Type B pancreatic cell (in vitro differentiated cells): ENCODE measurements around the gene IFT27. TPM values are rescaled to one million over a fixed set of nuclear protein-coding genes. Genes with fewer than 3 reads are reported as not detected.

ENCODE experiments used
- DNase-seq: peaks from one replicate; pipeline ENCODE4 v3.0.0; 2021; ENCODE audit warnings: mixed read lengths; ENCODE audit not compliant: unreplicated experiment; ENCODE audit errors: extremely low spot score
- H3K27ac Mint-ChIP-seq: 2 replicates; pipeline ENCODE4 v1.8.0; 2021; ENCODE audit warnings: mild to moderate bottlenecking, mixed read lengths
- H3K27me3 Mint-ChIP-seq: 2 replicates; pipeline ENCODE4 v1.8.0; 2021; ENCODE audit warnings: mixed read lengths
- H3K36me3 Mint-ChIP-seq: 2 replicates; pipeline ENCODE4 v1.8.0; 2021; ENCODE audit warnings: mixed read lengths
- H3K4me1 Mint-ChIP-seq: one replicate; pipeline ENCODE4 v1.8.0; 2021; ENCODE audit warnings: mixed read lengths; ENCODE audit not compliant: unreplicated experiment
- H3K4me3 Mint-ChIP-seq: 2 replicates; pipeline ENCODE4 v1.8.0; 2021; ENCODE audit warnings: mild to moderate bottlenecking, mixed read lengths
- H3K9me3 Mint-ChIP-seq: 2 replicates; pipeline ENCODE4 v1.8.0; 2021; ENCODE audit warnings: mixed read lengths
- total RNA-seq: library from RNA; stranded (reverse); gene quantifications from 2 replicates; pipeline ENCODE4 v1.2.1, GENCODE V29; 2021; ENCODE audit warnings: low replicate concordance
- TF ChIP-seq, protein P1 (sequence below): fragments of 200-600 bp; sonication (generic); conservative IDR thresholded peaks from 2 replicates; pipeline ENCODE4 v1.5.0; 2021; ENCODE audit warnings: antibody characterized with exemption, mild to moderate bottlenecking

Gene IFT27
- total RNA-seq, 1 donor from 2014 or later = 46.6 TPM

DNA sequence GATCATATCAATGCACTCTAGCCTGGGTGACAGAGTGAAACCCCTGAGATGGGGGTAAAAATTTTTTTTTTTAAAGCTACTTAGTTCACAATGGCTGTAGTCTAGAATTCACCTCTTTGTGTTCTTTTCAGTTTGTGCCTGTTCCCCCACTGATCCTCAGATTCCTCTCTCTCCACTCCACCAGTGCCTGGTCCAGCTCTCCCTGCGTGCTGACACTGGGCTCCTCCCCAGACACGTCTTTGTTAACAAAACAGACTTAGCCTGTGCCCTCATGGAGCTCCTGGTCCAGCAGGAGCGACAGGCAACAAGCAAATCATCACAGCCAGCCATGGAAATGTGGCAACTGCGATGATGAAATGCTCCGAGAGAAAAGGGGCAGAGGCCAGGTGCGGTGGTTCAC is 34.0 kb downstream of the IFT27 start:
- Mint-ChIP-seq H3K9me3 (no peaks in the 10 kb centered on the region), H3K27ac (no peak overlapping the region)
- peak; percentile 25 for DNase-seq

DNA sequence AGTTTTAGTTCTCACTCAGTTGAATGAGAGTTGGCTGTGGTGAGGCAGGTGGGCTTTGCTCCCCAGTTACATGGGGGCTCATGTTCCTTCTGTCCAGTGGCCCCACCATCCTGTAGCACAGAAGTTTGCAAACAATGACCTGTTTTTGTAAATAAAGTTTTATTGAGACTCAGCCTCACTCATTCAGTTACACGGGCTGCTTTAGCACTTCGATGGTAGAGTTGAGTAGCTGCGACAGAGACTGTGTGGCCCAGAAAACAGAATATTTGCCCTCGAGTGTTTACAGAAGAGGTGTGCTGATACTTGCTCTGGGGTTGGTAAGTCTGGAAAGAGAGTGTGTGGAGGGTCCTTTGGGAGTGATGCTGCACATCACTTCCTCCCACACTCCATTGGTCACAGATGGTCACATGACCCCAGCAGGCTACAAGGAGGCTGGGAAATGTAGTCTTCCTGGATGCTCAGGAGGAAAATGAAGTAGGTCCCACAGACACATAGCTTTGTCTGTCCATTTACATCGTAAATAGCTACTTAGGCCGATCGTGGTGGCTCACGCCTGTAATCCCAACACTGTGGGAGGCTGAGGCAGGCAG is 34.6 kb downstream of the IFT27 start:
- peak; percentile 22 for DNase-seq
- Mint-ChIP-seq H3K27me3 (peaks cover 51% of the 10 kb centered on the region), H3K4me1 (no peaks in the 10 kb centered on the region), H3K9me3 (no peaks in the 10 kb centered on the region), H3K36me3 (no peaks in the 10 kb centered on the region), H3K4me3 (no peak overlapping the region), H3K27ac (no peak overlapping the region)
- TF ChIP-seq, protein P1, sequence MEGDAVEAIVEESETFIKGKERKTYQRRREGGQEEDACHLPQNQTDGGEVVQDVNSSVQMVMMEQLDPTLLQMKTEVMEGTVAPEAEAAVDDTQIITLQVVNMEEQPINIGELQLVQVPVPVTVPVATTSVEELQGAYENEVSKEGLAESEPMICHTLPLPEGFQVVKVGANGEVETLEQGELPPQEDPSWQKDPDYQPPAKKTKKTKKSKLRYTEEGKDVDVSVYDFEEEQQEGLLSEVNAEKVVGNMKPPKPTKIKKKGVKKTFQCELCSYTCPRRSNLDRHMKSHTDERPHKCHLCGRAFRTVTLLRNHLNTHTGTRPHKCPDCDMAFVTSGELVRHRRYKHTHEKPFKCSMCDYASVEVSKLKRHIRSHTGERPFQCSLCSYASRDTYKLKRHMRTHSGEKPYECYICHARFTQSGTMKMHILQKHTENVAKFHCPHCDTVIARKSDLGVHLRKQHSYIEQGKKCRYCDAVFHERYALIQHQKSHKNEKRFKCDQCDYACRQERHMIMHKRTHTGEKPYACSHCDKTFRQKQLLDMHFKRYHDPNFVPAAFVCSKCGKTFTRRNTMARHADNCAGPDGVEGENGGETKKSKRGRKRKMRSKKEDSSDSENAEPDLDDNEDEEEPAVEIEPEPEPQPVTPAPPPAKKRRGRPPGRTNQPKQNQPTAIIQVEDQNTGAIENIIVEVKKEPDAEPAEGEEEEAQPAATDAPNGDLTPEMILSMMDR = no peak

More for the DNA sequence above, 34.0 kb downstream of the IFT27 start:
- Mint-ChIP-seq H3K4me1 (no peaks in the 10 kb centered on the region), H3K36me3 (no peaks in the 10 kb centered on the region), H3K27me3 (peaks cover 46% of the 10 kb centered on the region), H3K4me3 (no peak overlapping the region)
- TF ChIP-seq, protein P1 = no peak

DNA sequence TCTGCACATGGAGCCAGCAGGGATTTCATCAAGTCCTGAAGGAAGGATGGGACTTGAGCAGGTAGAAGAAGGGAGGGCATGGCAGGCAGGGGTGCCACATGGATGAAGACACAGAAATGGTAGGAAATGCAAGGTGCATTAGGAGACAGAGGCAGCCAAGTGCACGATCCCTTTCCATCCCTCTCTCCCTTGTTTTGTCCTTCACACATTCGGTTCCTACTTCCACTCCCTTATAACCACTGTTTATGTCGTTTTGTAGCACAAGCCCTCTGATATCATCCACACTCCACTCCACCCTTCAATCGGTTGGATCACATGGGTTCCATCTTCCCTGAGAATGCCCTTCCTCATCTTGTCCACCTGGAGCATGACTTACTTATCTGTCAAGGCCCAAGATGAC is 35.2 kb downstream of the IFT27 start:
- Mint-ChIP-seq H3K4me3 (no peak overlapping the region), H3K4me1 (no peaks in the 10 kb centered on the region), H3K27me3 (peaks cover 47% of the 10 kb centered on the region), H3K36me3 (no peaks in the 10 kb centered on the region), H3K27ac (no peak overlapping the region), H3K9me3 (no peaks in the 10 kb centered on the region)
- DNase-seq = peak; percentile 2
- TF ChIP-seq, protein P1 = no peak

DNA sequence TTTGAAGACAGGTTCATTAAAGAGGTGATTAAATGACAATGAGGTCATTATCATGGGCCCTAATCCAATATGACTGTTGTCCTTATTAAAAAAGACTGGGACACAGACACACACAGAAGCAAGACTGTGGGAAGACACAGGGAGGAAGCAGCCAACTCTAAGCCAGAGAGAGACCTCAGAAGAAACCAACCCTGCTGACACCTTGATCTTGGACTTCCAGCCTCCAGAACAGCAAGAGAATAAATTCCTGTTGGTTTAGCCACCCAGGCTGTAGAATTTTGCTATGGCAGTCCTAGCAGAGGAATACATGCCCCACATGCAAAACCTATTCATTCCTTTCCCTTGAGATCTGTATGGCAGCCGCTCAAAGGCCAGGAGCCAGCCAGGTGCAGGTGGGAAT is 36.7 kb downstream of the IFT27 start:
- no peak overlapping the region for H3K4me3 Mint-ChIP-seq
- TF ChIP-seq, protein P1 = no peak
- H3K36me3 Mint-ChIP-seq = no peaks in the 10 kb centered on the region
- H3K9me3 Mint-ChIP-seq = no peaks in the 10 kb centered on the region
- peaks cover 49% of the 10 kb centered on the region for H3K27me3 Mint-ChIP-seq
- no peaks in the 10 kb centered on the region for H3K4me1 Mint-ChIP-seq
- DNase-seq = peak; percentile 22
- H3K27ac Mint-ChIP-seq = no peak overlapping the region

DNA sequence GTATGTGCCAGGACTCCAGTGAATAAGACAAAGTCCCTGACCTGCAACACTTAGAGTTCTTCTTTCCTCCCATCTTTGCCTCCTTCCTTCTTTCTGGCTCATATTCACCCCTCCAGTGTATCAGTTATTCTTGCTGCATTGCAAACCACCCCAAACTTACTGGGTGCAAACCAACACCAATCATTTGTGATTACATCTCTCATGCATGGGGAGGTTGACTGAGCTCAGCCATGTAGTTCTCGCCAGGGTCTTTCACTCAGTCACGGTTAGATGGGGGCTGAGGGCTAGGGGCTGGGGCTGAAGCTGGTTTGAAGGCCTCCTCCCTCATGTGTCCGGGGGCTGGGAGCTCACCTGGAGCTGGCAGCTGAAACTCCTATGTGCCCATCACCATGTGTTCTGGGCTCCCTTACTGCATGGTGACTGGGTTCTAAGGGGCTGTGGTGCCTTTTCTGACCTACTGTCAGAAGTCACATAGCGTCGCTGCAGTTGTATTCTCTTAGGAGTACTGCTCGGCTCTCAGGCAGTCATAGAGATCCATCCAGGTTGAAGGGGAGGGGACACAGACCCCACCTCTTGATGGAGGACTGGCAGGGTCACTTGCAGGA is 37.4 kb downstream of the IFT27 start:
- peak; percentile 10 for DNase-seq
- Mint-ChIP-seq H3K27me3 (peaks cover 53% of the 10 kb centered on the region), H3K27ac (no peak overlapping the region), H3K36me3 (no peaks in the 10 kb centered on the region), H3K4me1 (no peaks in the 10 kb centered on the region), H3K4me3 (no peak overlapping the region), H3K9me3 (no peaks in the 10 kb centered on the region)
- TF ChIP-seq, protein P1 = no peak
